ENCODE measurements around the gene DEPDC5. TPM values are rescaled to one million over a fixed set of nuclear protein-coding genes. Genes with fewer than 3 reads are reported as not detected.

Gene DEPDC5
- total RNA-seq, 6 experiments from 2014 or later, result 9.7 to 14.3 (median 12.5) TPM

- Mint-ChIP-seq H3K4me1 (ENCODE audit: low read depth) (peaks cover 18% of the 10 kb centered on the region), H3K27ac (no peak overlapping the region)
Observed at GRCh38 chr22:31852691-31853421, 99.0 kb downstream of the DEPDC5 start.

GRCh38 chr22:31853736-31854495 is 100.1 kb downstream of the DEPDC5 start:
- Mint-ChIP-seq H3K4me3 (no peak overlapping the region), H3K36me3 (ENCODE audit: low read depth) (peaks cover 12% of the 10 kb centered on the region), H3K27me3 (ENCODE audit: insufficient read depth) (peaks cover 3% of the 10 kb centered on the region), H3K4me1 (ENCODE audit: low read depth) (peaks cover 18% of the 10 kb centered on the region), H3K9me3 (no peaks in the 10 kb centered on the region), H3K27ac (no peak overlapping the region)
- DNase-seq, result no peak
- TF ChIP-seq CTCF (IDR thresholded peaks at IDR 0.05), result no peak

More at GRCh38 chr22:31852691-31853421, 99.0 kb downstream of the DEPDC5 start:
- Mint-ChIP-seq H3K36me3 (ENCODE audit: low read depth) (peaks cover 20% of the 10 kb centered on the region), H3K4me3 (no peak overlapping the region), H3K9me3 (no peaks in the 10 kb centered on the region), H3K27me3 (ENCODE audit: insufficient read depth) (peaks cover 3% of the 10 kb centered on the region)
- no peak for DNase-seq
- TF ChIP-seq CTCF (IDR thresholded peaks at IDR 0.05), result no peak

- H3K4me1 Mint-ChIP-seq (ENCODE audit: low read depth), result peaks cover 26% of the 10 kb centered on the region
- H3K4me3 Mint-ChIP-seq, result no peak overlapping the region
- H3K36me3 Mint-ChIP-seq (ENCODE audit: low read depth), result no peaks in the 10 kb centered on the region
- TF ChIP-seq CTCF (IDR thresholded peaks at IDR 0.05), result no peak
- peaks cover 2% of the 10 kb centered on the region for H3K27me3 Mint-ChIP-seq (ENCODE audit: insufficient read depth)
- no peak for DNase-seq
- no peaks in the 10 kb centered on the region for H3K9me3 Mint-ChIP-seq
- H3K27ac Mint-ChIP-seq, result no peak overlapping the region
Observed at GRCh38 chr22:31857247-31857646, 103.4 kb downstream of the DEPDC5 start.

- Mint-ChIP-seq H3K9me3 (no peaks in the 10 kb centered on the region), H3K27ac (no peak overlapping the region), H3K4me3 (no peak overlapping the region), H3K36me3 (ENCODE audit: low read depth) (no peaks in the 10 kb centered on the region), H3K27me3 (ENCODE audit: insufficient read depth) (no peaks in the 10 kb centered on the region), H3K4me1 (ENCODE audit: low read depth) (peaks cover 18% of the 10 kb centered on the region)
- DNase-seq, result peak; percentile 5
- no peak for TF ChIP-seq CTCF (IDR thresholded peaks at IDR 0.05)
Observed at GRCh38 chr22:31861226-31861840, 107.5 kb downstream of the DEPDC5 start.

GRCh38 chr22:31866918-31867317 is 113.1 kb downstream of the DEPDC5 start:
- H3K27me3 Mint-ChIP-seq (ENCODE audit: insufficient read depth), result no peaks in the 10 kb centered on the region; the same call in 1 of the 2 replicates
- no peak overlapping the region for H3K27ac Mint-ChIP-seq
- TF ChIP-seq CTCF (IDR thresholded peaks at IDR 0.05), result no peak
- H3K36me3 Mint-ChIP-seq (ENCODE audit: low read depth), result peaks cover 15% of the 10 kb centered on the region
- H3K4me3 Mint-ChIP-seq, result no peak overlapping the region
- no peaks in the 10 kb centered on the region for H3K9me3 Mint-ChIP-seq
- peaks cover 37% of the 10 kb centered on the region for H3K4me1 Mint-ChIP-seq (ENCODE audit: low read depth)
- DNase-seq, result no peak
